Left lung (tissue), 10 donors: Measurements from ENCODE around the gene CREBBP. TPM values are rescaled to one million over a fixed set of nuclear protein-coding genes. Genes with fewer than 3 reads are reported as not detected.

Experiments
- ATAC-seq: fragments of 200-7000 bp; cut with Tn5 transposase; one replicate; pipeline ENCODE4 v1.9.1; 2020; ENCODE audit warnings: moderate library complexity
- DNase-seq, 4 donors: peaks; one replicate each; pipeline ENCODE4 v3.0.0-alpha.2; 2013 to 2020
- H3K27ac ChIP-seq, 2 donors: fragments of 200-600 bp; sonication (generic) in 1 of 2; one replicate each; pipeline versions ENCODE4 v1.5.0 to v1.8.0; 2020 to 2021
- H3K27me3 ChIP-seq, 2 donors: fragments of 200-600 bp; sonication (generic) in 1 of 2; one replicate each; pipeline versions ENCODE4 v1.5.0 to v1.8.0; 2020 to 2021
- H3K36me3 ChIP-seq, 2 donors: fragments of 200-600 bp; sonication (generic) in 1 of 2; one replicate each; pipeline versions ENCODE4 v1.5.0 to v1.8.0; 2020 to 2021
- H3K4me1 ChIP-seq, 2 donors: fragments of 200-600 bp; one replicate each; pipeline ENCODE4 v1.8.0; 2021
- H3K4me3 ChIP-seq, 2 donors: fragments of 200-600 bp; sonication (generic) in 1 of 2; one replicate each; pipeline versions ENCODE4 v1.5.0 to v1.8.0; 2020 to 2021; ENCODE audit warnings: mild to moderate bottlenecking in 1 of 2
- H3K9me3 ChIP-seq, 2 donors: fragments of 200-600 bp; sonication (generic) in 1 of 2; one replicate each; pipeline versions ENCODE4 v1.5.0 to v1.8.0; 2020 to 2021
- intact Hi-C, 2 donors: fragments of 100-400 bp; cut with DNase I; formaldehyde crosslinking; loops; one replicate each; pipeline versions ENCODE4 v1.11.2 to v1.14.2; 2022
- polyA plus RNA-seq, 6 donors: library from polyadenylated mRNA; unstranded; fragments of 120-200 nt; gene quantifications; one replicate each; pipeline ENCODE4 v1.2.1, GENCODE V29; 2013; ENCODE audit not compliant: insufficient read length in 6 of 6
- total RNA-seq, 2 donors: library from RNA; stranded (reverse); fragmentation: NEBNext Ultra II Directional; extraction: Animal tissue kit (Norgen Biotek cat#: 25700); gene quantifications; one replicate each; pipeline ENCODE4 v1.2.1, GENCODE V29; 2021
- TF ChIP-seq, protein P1 (sequence below), 2 donors: fragments of 200-600 bp; sonication (generic) in 1 of 2; IDR thresholded peaks; one replicate each; pipeline versions ENCODE4 v1.5.0 to v1.8.0; 2021; ENCODE audit warnings: antibody characterized with exemption in 2 of 2
- donor health status: DM: no; HTN: yes; CAD: no.
- donor health status: DM: no; HTN: no; CAD: no.

CREBBP gene
- total and polyA plus RNA-seq, 8 donors = 48.3 to 112 (median 104) TPM

DNA sequence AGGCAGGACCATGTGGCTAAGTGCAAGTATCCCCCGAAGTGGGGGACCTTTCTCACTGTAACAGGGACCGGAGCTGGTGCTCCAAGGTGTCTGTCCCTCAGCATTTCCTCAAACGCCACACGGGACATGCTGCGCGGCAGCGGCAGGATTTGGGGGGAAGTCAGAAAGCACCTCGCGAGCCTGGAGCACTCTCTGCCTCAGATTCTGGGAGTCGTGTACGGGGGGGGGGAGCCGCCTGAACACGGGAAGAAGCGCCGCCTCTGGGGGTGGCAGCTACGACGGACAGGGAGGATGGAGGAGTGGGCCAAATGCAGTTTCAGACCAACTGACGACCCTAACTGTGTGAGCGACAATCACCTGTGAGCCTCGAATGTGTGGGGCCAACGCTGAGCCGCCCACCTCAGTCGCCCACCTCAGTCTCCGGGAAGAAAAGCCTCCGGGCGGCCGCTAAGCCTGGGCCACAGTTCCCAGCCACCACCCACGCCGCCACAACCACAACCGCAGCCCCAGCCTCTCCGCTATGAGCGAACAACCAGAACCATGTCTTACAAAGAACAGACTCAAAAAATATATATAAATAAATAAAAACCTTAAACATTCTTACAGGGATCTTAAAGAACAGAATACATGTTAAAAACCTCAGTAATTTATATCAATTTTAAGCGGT lies 154.4 kb downstream of the CREBBP start:
- Histone ChIP-seq H3K9me3 (no peaks in the 10 kb centered on the region), H3K36me3 (peaks cover 0 to 51% of the 10 kb centered on the region in 2 donors), H3K27me3 (no peaks in the 10 kb centered on the region), H3K4me3 (no peak overlapping the region), H3K4me1 (no peaks in the 10 kb centered on the region), H3K27ac (no peak overlapping the region)
- ATAC-seq (no peak), DNase-seq (no peak)
- intact Hi-C loops = no loop called here
- TF ChIP-seq, protein P1, sequence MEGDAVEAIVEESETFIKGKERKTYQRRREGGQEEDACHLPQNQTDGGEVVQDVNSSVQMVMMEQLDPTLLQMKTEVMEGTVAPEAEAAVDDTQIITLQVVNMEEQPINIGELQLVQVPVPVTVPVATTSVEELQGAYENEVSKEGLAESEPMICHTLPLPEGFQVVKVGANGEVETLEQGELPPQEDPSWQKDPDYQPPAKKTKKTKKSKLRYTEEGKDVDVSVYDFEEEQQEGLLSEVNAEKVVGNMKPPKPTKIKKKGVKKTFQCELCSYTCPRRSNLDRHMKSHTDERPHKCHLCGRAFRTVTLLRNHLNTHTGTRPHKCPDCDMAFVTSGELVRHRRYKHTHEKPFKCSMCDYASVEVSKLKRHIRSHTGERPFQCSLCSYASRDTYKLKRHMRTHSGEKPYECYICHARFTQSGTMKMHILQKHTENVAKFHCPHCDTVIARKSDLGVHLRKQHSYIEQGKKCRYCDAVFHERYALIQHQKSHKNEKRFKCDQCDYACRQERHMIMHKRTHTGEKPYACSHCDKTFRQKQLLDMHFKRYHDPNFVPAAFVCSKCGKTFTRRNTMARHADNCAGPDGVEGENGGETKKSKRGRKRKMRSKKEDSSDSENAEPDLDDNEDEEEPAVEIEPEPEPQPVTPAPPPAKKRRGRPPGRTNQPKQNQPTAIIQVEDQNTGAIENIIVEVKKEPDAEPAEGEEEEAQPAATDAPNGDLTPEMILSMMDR (IDR thresholded peaks at IDR 0.05) = no peak

GRCh38 chr16:3725276-3725675 lies 155.2 kb downstream of the CREBBP start:
- no peak overlapping the region for H3K27ac ChIP-seq
- H3K4me1 ChIP-seq = no peaks in the 10 kb centered on the region
- no peak overlapping the region for H3K4me3 ChIP-seq
- no peak for DNase-seq
- H3K36me3 ChIP-seq = peaks cover 0 to 42% of the 10 kb centered on the region in 2 donors
- intact Hi-C loops = no loop called here
- no peaks in the 10 kb centered on the region for H3K27me3 ChIP-seq
- TF ChIP-seq, protein P1 (IDR thresholded peaks at IDR 0.05) = no peak
- no peaks in the 10 kb centered on the region for H3K9me3 ChIP-seq
- ATAC-seq = no peak

DNA sequence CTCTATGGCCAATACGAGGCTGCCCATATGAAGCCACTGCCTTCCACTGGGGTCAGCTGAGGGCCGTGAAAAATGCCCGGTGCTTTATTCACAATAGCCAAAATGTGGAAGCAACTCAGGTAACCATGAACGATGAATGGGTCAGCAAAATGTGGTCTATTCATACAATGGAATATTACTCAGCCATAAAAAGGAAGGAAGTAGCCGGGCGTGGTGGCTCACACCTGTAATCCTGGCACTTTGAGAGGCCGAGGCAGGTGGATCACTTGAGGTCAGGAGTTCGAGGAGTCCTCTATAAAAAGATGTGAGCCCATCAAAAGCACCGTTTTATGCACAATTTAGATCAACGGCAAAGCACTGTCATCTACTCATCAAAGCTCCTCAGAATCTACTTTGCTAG lies 158.0 kb downstream of the CREBBP start:
- H3K36me3 ChIP-seq = peaks cover 0 to 14% of the 10 kb centered on the region in 2 donors
- no peaks in the 10 kb centered on the region for H3K27me3 ChIP-seq
- no peaks in the 10 kb centered on the region for H3K9me3 ChIP-seq
- H3K27ac ChIP-seq = no peak overlapping the region
- ATAC-seq = no peak
- DNase-seq = no peak
- intact Hi-C loops = no loop called here
- no peak overlapping the region for H3K4me3 ChIP-seq
- TF ChIP-seq, protein P1 (IDR thresholded peaks at IDR 0.05) = no peak
- H3K4me1 ChIP-seq = peaks cover 5 to 7% of the 10 kb centered on the region in 2 donors

DNA sequence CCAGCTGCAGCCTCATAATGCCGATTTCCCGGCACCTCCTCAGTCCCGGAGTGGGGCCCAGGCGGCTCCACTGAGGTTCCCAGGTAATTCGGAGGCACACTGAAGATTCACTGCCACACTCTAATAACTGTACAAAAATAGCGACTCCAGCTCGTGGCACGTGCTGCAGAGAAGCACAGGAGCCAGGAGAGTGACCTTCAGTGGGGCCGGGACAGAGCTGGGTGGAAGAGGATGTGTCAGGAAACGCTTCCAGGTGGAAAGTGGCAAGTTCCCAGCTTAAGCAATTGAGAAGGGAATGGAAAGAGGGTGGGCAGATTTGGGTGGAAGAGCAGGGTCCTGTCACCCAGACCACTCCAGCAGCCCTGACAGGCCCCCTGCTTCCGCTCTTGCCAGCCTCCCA lies 160.1 kb downstream of the CREBBP start:
- intact Hi-C loops = no loop called here
- no peak overlapping the region for H3K4me3 ChIP-seq
- no peaks in the 10 kb centered on the region for H3K27me3 ChIP-seq
- H3K27ac ChIP-seq = no peak overlapping the region
- DNase-seq = no peak
- peaks cover 10 to 24% of the 10 kb centered on the region in 2 donors for H3K4me1 ChIP-seq
- TF ChIP-seq, protein P1 (IDR thresholded peaks at IDR 0.05) = no peak
- no peaks in the 10 kb centered on the region for H3K9me3 ChIP-seq
- H3K36me3 ChIP-seq = no peaks in the 10 kb centered on the region
- ATAC-seq = no peak

DNA sequence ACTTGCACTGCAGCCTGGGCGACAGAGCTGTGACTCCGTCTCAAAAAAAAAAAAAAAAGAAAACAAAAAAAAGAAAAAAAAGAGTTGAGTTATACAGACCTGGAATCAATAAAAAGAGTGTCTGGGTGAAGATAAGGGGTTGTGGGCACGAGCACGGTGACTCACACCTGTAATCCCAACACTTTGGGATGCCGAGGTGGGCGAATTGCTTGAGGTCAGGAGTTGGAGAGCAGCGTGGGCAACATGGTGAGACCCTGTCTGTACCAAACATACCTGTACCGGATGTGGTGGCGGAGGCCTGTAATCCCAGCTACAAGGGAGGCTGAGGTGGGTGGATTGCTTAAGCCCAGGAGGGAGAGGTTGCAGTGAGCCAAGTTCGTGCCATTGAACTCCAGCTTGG lies 161.9 kb downstream of the CREBBP start:
- intact Hi-C loops = no loop called here
- Histone ChIP-seq H3K36me3 (peaks cover 0 to 3% of the 10 kb centered on the region in 2 donors), H3K27ac (no peak overlapping the region), H3K27me3 (no peaks in the 10 kb centered on the region), H3K4me3 (no peak overlapping the region), H3K4me1 (peaks cover 10 to 25% of the 10 kb centered on the region in 2 donors), H3K9me3 (no peaks in the 10 kb centered on the region)
- no peak for DNase-seq
- TF ChIP-seq, protein P1 (IDR thresholded peaks at IDR 0.05) = no peak
- ATAC-seq = no peak
